Stomach (tissue), 19 donors: ENCODE measurements around the gene ZNF619. TPM values are rescaled to one million over a fixed set of nuclear protein-coding genes. Genes with fewer than 3 reads are reported as not detected.

Source experiments
- DNase-seq, 2 donors: peaks; one replicate each; pipeline versions ENCODE4 v3.0.0 to v3.0.0-alpha.2; 2013 to 2019
- H3K27ac ChIP-seq, 5 donors: fragments of 200-600 bp in 4 of 5; sonication (generic) in 4 of 5; one replicate each; pipeline ENCODE4 v1.5.1; 2013 to 2019; ENCODE audit warnings: mild to moderate bottlenecking in 1 of 5, moderate library complexity in 1 of 5
- H3K27me3 ChIP-seq, 3 donors: fragments of 200-600 bp; sonication (generic); one replicate each; pipeline ENCODE4 v1.5.1; 2017 to 2019; ENCODE audit warnings: mixed run types in 1 of 3
- H3K36me3 ChIP-seq, 4 donors: fragments of 200-600 bp; sonication (generic); 1 replicate in 3 of 4; 2 replicates in 1 of 4; pipeline ENCODE4 v1.5.1; 2016 to 2019
- H3K4me1 ChIP-seq, 4 donors: fragments of 200-600 bp; sonication (generic); one replicate each; pipeline ENCODE4 v1.5.1; 2016 to 2019
- H3K4me3 ChIP-seq, 4 donors: fragments of 200-600 bp; sonication (generic) in 3 of 4; one replicate each; pipeline ENCODE4 v1.5.1; 2016 to 2019; ENCODE audit warnings: mild to moderate bottlenecking in 1 of 4
- H3K9me3 ChIP-seq, 4 donors: fragments of 200-600 bp; sonication (generic); one replicate each; pipeline ENCODE4 v1.5.1; 2016 to 2019
- EP300 ChIP-seq: sonication (generic); formaldehyde crosslinking; IDR thresholded peaks from one replicate; pipeline ENCODE4 v1.6.1; 2017; ENCODE audit warnings: antibody characterized with exemption
- POLR2A ChIP-seq, 4 donors: fragments of 450-650 bp; IDR thresholded peaks; one replicate each; pipeline ENCODE4 v1.6.1; 2016; ENCODE audit warnings: antibody characterized with exemption in 4 of 4, control low read depth in 2 of 4, mild to moderate bottlenecking in 1 of 4, moderate library complexity in 1 of 4
- POLR2AphosphoS5 ChIP-seq, 3 donors: sonication (generic); formaldehyde crosslinking; IDR thresholded peaks; one replicate each; pipeline ENCODE4 v1.6.1; 2016; ENCODE audit warnings: antibody characterized with exemption in 3 of 3
- WGBS, 5 donors: extraction: QIAGEN DNeasy Blood & Tissue Kit in 3 of 5; methylation state at CpG; one replicate each; pipeline versions ENCODE4 v1.1.5 to v1.1.7; 2013 to 2018; 5-methylcytosine and 5-hydroxymethylcytosine counted together
- intact Hi-C: fragments of 100-400 bp; cut with DNase I; formaldehyde crosslinking; loops from one replicate; pipeline ENCODE4 v1.15.1; 2023; ENCODE audit warnings: low total_unique reads
- long read RNA-seq, 10 donors: transcript quantifications; one replicate each; lab custom pipeline, GENCODE V29; 2026
- polyA plus RNA-seq, 3 donors: library from polyadenylated mRNA; stranded (reverse); fragments of 200-250 nt; gene quantifications; one replicate each; pipeline ENCODE4 v1.2.3, GENCODE V29; 2013
- total RNA-seq, 5 donors: library from RNA; depleted of rRNA; stranded (reverse); fragments of >200 nt; gene quantifications; one replicate each; pipeline versions ENCODE4 v1.1.0 to v1.2.3, GENCODE V29; 2014 to 2016
- TF ChIP-seq, protein P1 (sequence below), 7 experiments: fragments of 450-650 bp in 4 of 7; fragments of 200-600 bp in 3 of 7; sonication (generic) in 3 of 7; IDR thresholded peaks; one replicate each; pipeline ENCODE4 v1.5.1; 2016 to 2019; ENCODE audit warnings: antibody characterized with exemption in 7 of 7, control low read depth in 2 of 7, mild to moderate bottlenecking in 1 of 7
- donor health status: healthy with polysubstance abuse.
- donor health status: Bipolar disorder and iron deficiency.
- donor health status: healthy.

Gene ZNF619
- total RNA-seq, result 100 to 1,000 TPM in 1 of 5 donors, 10 to 100 TPM in 2, 1 to 10 TPM in 2; 1.2 to 137 (median 11.0) TPM
- polyA plus RNA-seq, result 1 to 10 TPM in 2 of 3 donors, under 1 TPM in 1; 0.83 to 1.5 (median 1.1) TPM
- long read RNA-seq, donor 1, result 0 reads
- long read RNA-seq, donor 2, result 0 reads
- long read RNA-seq, donor 3, partial matches to known transcripts, result 0 of 1 reads
- long read RNA-seq, donor 3, other reads (novel, unspliced or antisense), result 0 of 1 reads
- long read RNA-seq, donor 4, result 0 reads
- long read RNA-seq, donor 5, result 0 reads
- long read RNA-seq, donor 6, result 0 reads
- long read RNA-seq, donor 7, result 0 reads
- long read RNA-seq, donor 8, result 0 reads
- long read RNA-seq, donor 9, partial matches to known transcripts, result 0 of 1 reads
- long read RNA-seq, donor 9, other reads (novel, unspliced or antisense), result 0 of 1 reads
- long read RNA-seq, donor 10, result 0 reads

GRCh38 chr3:40476478-40477470 lies at the start of gene ZNF619:
Gene ZNF619 (plus strand): TSS chr3:40477122. CDS start chr3:40477980, 858 bp downstream.
- intact Hi-C loops, result no loop called here
- WGBS, 5 donors, result 5 to 13% (median 8%) methylated on average over 44 to 48 of the region's 48 CpGs
- peak; percentile 82 to 90 for DNase-seq
- Histone ChIP-seq H3K4me1 (peaks cover 6 to 16% (median 12%) of the 10 kb centered on the region in 4 donors), H3K36me3 (peaks cover 10 to 27% (median 25%) of the 10 kb centered on the region in 4 donors), H3K27me3 (no peaks in the 10 kb centered on the region), H3K4me3 (peak within 1 kb of the TSS; percentile 76 to 84 (median 82)), H3K9me3 (no peaks in the 10 kb centered on the region), H3K27ac (peak within 1 kb of the TSS; percentile 74 to 86 (median 79))
- TF ChIP-seq POLR2A (IDR thresholded peaks at IDR 0.05), result no peak

GRCh38 chr3:40432793-40433192 lies 44.1 kb upstream of the ZNF619 start:
- Histone ChIP-seq H3K27me3 (no peaks in the 10 kb centered on the region), H3K4me3 (no peak overlapping the region), H3K4me1 (no peaks in the 10 kb centered on the region), H3K36me3 (peaks cover 0 to 14% (median 0%) of the 10 kb centered on the region in 4 donors), H3K27ac (no peak overlapping the region), H3K9me3 (no peaks in the 10 kb centered on the region)
- TF ChIP-seq POLR2AphosphoS5 (IDR thresholded peaks at IDR 0.05), result no peak
- TF ChIP-seq POLR2A (IDR thresholded peaks at IDR 0.05), result no peak
- TF ChIP-seq, protein P1, sequence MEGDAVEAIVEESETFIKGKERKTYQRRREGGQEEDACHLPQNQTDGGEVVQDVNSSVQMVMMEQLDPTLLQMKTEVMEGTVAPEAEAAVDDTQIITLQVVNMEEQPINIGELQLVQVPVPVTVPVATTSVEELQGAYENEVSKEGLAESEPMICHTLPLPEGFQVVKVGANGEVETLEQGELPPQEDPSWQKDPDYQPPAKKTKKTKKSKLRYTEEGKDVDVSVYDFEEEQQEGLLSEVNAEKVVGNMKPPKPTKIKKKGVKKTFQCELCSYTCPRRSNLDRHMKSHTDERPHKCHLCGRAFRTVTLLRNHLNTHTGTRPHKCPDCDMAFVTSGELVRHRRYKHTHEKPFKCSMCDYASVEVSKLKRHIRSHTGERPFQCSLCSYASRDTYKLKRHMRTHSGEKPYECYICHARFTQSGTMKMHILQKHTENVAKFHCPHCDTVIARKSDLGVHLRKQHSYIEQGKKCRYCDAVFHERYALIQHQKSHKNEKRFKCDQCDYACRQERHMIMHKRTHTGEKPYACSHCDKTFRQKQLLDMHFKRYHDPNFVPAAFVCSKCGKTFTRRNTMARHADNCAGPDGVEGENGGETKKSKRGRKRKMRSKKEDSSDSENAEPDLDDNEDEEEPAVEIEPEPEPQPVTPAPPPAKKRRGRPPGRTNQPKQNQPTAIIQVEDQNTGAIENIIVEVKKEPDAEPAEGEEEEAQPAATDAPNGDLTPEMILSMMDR (IDR thresholded peaks at IDR 0.05), result no peak
- no peak for TF ChIP-seq EP300
- 79 to 90% (median 85%) methylated on average over 2 of the region's 2 CpGs for WGBS, 5 donors
- DNase-seq, result no peak
- intact Hi-C loops, result no loop called here

GRCh38 chr3:40437889-40438288 lies 39.0 kb upstream of the ZNF619 start:
- DNase-seq, result no peak
- Histone ChIP-seq H3K4me1 (no peaks in the 10 kb centered on the region), H3K27me3 (no peaks in the 10 kb centered on the region), H3K36me3 (peaks cover 0 to 14% (median 0%) of the 10 kb centered on the region in 4 donors), H3K4me3 (no peak overlapping the region), H3K27ac (no peak overlapping the region), H3K9me3 (no peaks in the 10 kb centered on the region)
- intact Hi-C loops, result no loop called here
- TF ChIP-seq, protein P1 (IDR thresholded peaks at IDR 0.05), result no peak
- TF ChIP-seq POLR2A (IDR thresholded peaks at IDR 0.05) (no peak), POLR2AphosphoS5 (IDR thresholded peaks at IDR 0.05) (no peak), EP300 (no peak)
- 72 to 76% (median 73%) methylated on average over 5 of the region's 5 CpGs for WGBS, 5 donors

DNA sequence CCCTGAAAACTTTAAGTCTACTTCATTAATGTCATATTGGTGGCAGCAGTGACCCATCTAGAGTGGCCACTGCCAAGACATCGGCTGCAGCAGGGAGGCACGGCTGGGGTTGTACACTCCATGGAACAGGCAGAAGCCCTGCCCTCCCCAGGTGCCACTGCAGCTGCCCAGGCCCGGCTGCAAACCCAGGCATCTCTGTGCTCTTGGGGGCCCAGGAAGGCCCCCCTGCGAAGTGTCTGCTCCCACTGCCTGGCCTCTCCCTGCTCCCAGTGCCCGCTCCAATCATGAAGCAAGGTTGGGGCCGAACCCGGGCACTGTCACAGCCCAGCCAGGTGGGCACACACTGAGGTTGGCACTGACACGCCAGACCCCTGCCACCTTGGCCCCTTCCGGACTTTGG lies 31.9 kb upstream of the ZNF619 start:
- no peak overlapping the region for H3K4me3 ChIP-seq
- H3K9me3 ChIP-seq, result no peaks in the 10 kb centered on the region
- no peak overlapping the region for H3K27ac ChIP-seq
- no peak for DNase-seq
- TF ChIP-seq, protein P1 (IDR thresholded peaks at IDR 0.05), result no peak
- TF ChIP-seq POLR2A (IDR thresholded peaks at IDR 0.05), result no peak
- WGBS, 5 donors, result 90 to 94% (median 92%) methylated on average over 4 to 9 of the region's 9 CpGs
- intact Hi-C loops, result no loop called here
- H3K36me3 ChIP-seq, result peaks cover 0 to 28% (median 17%) of the 10 kb centered on the region in 4 donors
- no peaks in the 10 kb centered on the region for H3K4me1 ChIP-seq
- H3K27me3 ChIP-seq, result no peaks in the 10 kb centered on the region
